ENCODE measurements around the gene MESD. TPM values are rescaled to one million over a fixed set of nuclear protein-coding genes. Genes with fewer than 3 reads are reported as not detected.

Gene MESD
- total RNA-seq, 1 experiment from 2014 or later, result 47.3 TPM

GRCh38 chr15:80926126-80926525, 63.5 kb downstream of the MESD start:
- CTCF ChIA-PET, result no interaction called here
- no peaks in the 10 kb centered on the region for H3K36me3 Mint-ChIP-seq (ENCODE audit: insufficient read depth, unreplicated experiment)
- TF ChIP-seq CTCF (IDR thresholded peaks at IDR 0.05; ENCODE audit: unreplicated experiment), result no peak
- no TSS peak for BruUV-seq (replicated peaks)
- H3K4me3 Mint-ChIP-seq (ENCODE audit: low read depth, unreplicated experiment), result no peak overlapping the region
- no peaks in the 10 kb centered on the region for H3K27me3 Mint-ChIP-seq (ENCODE audit: unreplicated experiment)
- no peak overlapping the region for H3K27ac Mint-ChIP-seq (ENCODE audit: unreplicated experiment)
- no peak for DNase-seq
- no peaks in the 10 kb centered on the region for H3K4me1 Mint-ChIP-seq (ENCODE audit: low read depth, unreplicated experiment)
- H3K9me3 Mint-ChIP-seq (ENCODE audit: low read depth, unreplicated experiment), result no peaks in the 10 kb centered on the region
- intact Hi-C loops (cut with micrococcal nuclease; ENCODE audit: unreplicated experiment), result no loop called here

GRCh38 chr15:80925597-80926059, 64.0 kb downstream of the MESD start:
- intact Hi-C loops (cut with micrococcal nuclease; ENCODE audit: unreplicated experiment), result no loop called here
- BruUV-seq (replicated peaks), result no TSS peak

GRCh38 chr15:80924278-80924677, 65.3 kb downstream of the MESD start:
- DNase-seq, result no peak
- Mint-ChIP-seq H3K4me1 (ENCODE audit: low read depth, unreplicated experiment) (no peaks in the 10 kb centered on the region), H3K27ac (ENCODE audit: unreplicated experiment) (no peak overlapping the region)

More at GRCh38 chr15:80925597-80926059, 64.0 kb downstream of the MESD start:
- no peak overlapping the region for H3K27ac Mint-ChIP-seq (ENCODE audit: unreplicated experiment)
- H3K9me3 Mint-ChIP-seq (ENCODE audit: low read depth, unreplicated experiment), result no peaks in the 10 kb centered on the region
- CTCF ChIA-PET, result no interaction called here
- no peaks in the 10 kb centered on the region for H3K4me1 Mint-ChIP-seq (ENCODE audit: low read depth, unreplicated experiment)
- DNase-seq, result no peak
- no peak overlapping the region for H3K4me3 Mint-ChIP-seq (ENCODE audit: low read depth, unreplicated experiment)
- TF ChIP-seq CTCF (IDR thresholded peaks at IDR 0.05; ENCODE audit: unreplicated experiment), result no peak
- H3K36me3 Mint-ChIP-seq (ENCODE audit: insufficient read depth, unreplicated experiment), result no peaks in the 10 kb centered on the region
- no peaks in the 10 kb centered on the region for H3K27me3 Mint-ChIP-seq (ENCODE audit: unreplicated experiment)

GRCh38 chr15:80923668-80924067, 66.0 kb downstream of the MESD start:
- Mint-ChIP-seq H3K4me1 (ENCODE audit: low read depth, unreplicated experiment) (no peaks in the 10 kb centered on the region), H3K9me3 (ENCODE audit: low read depth, unreplicated experiment) (no peaks in the 10 kb centered on the region), H3K27me3 (ENCODE audit: unreplicated experiment) (no peaks in the 10 kb centered on the region), H3K4me3 (ENCODE audit: low read depth, unreplicated experiment) (no peak overlapping the region), H3K36me3 (ENCODE audit: insufficient read depth, unreplicated experiment) (no peaks in the 10 kb centered on the region), H3K27ac (ENCODE audit: unreplicated experiment) (no peak overlapping the region)
- CTCF ChIA-PET, result no interaction called here
- DNase-seq, result no peak
- no peak for TF ChIP-seq CTCF (IDR thresholded peaks at IDR 0.05; ENCODE audit: unreplicated experiment)
- BruUV-seq (replicated peaks), result no TSS peak
- intact Hi-C loops (cut with micrococcal nuclease; ENCODE audit: unreplicated experiment), result no loop called here

More at GRCh38 chr15:80924278-80924677, 65.3 kb downstream of the MESD start:
- CTCF ChIA-PET, result no interaction called here
- intact Hi-C loops (cut with micrococcal nuclease; ENCODE audit: unreplicated experiment), result no loop called here
- Mint-ChIP-seq H3K27me3 (ENCODE audit: unreplicated experiment) (no peaks in the 10 kb centered on the region), H3K4me3 (ENCODE audit: low read depth, unreplicated experiment) (no peak overlapping the region), H3K36me3 (ENCODE audit: insufficient read depth, unreplicated experiment) (no peaks in the 10 kb centered on the region), H3K9me3 (ENCODE audit: low read depth, unreplicated experiment) (no peaks in the 10 kb centered on the region)
- BruUV-seq (replicated peaks), result no TSS peak
- no peak for TF ChIP-seq CTCF (IDR thresholded peaks at IDR 0.05; ENCODE audit: unreplicated experiment)

Data from Calu3 (cell line).